WERI-Rb-1 (cell line): Measurements from ENCODE around the gene ANKRD13A.

Source experiments
- DNase-seq: peaks from one replicate; pipeline ENCODE4 v3.0.0-alpha.2; 2020
- H3K27ac ChIP-seq: fragments of 250-450 bp; sonication (Bioruptor Pico); 2 replicates; pipeline ENCODE4 v1.5.1; 2020; ENCODE audit warnings: mild to moderate bottlenecking, moderate library complexity
- H3K27me3 ChIP-seq: fragments of 250-450 bp; sonication (Bioruptor Pico); 2 replicates; pipeline ENCODE4 v1.5.1; 2021; ENCODE audit warnings: mild to moderate bottlenecking, low read depth, moderate library complexity; ENCODE audit not compliant: insufficient read depth, severe bottlenecking
- H3K36me3 ChIP-seq: fragments of 250-450 bp; sonication (Bioruptor Pico); 2 replicates; pipeline ENCODE4 v1.5.1; 2020; ENCODE audit warnings: mild to moderate bottlenecking, moderate library complexity
- H3K4me3 ChIP-seq: 2 replicates; pipeline ENCODE4 v1.5.1; 2011; ENCODE audit warnings: low read depth, mild to moderate bottlenecking, control low read depth, low read length
- H3K9me3 ChIP-seq: fragments of 250-450 bp; sonication (Bioruptor Pico); 2 replicates; pipeline ENCODE4 v1.5.1; 2021; ENCODE audit warnings: mild to moderate bottlenecking, moderate library complexity; ENCODE audit not compliant: severe bottlenecking
- CTCF ChIP-seq: IDR thresholded peaks from 2 replicates; pipeline ENCODE4 v1.5.1; 2011; ENCODE audit warnings: low read depth, mild to moderate bottlenecking, control low read depth, inconsistent platforms, low read length

Gene ANKRD13A

GRCh38 chr12:110023059-110023980 is 24.1 kb downstream of the ANKRD13A start:
- peak overlapping the region; percentile 86 for H3K27ac ChIP-seq
- no peaks in the 10 kb centered on the region for H3K27me3 ChIP-seq
- peaks cover 53% of the 10 kb centered on the region for H3K36me3 ChIP-seq
- TF ChIP-seq CTCF: no peak
- no peak overlapping the region for H3K4me3 ChIP-seq
- H3K9me3 ChIP-seq: no peaks in the 10 kb centered on the region
- DNase-seq: peak; percentile 56

GRCh38 chr12:110024051-110024450 is 24.8 kb downstream of the ANKRD13A start:
- TF ChIP-seq CTCF: no peak
- no peaks in the 10 kb centered on the region for H3K27me3 ChIP-seq
- DNase-seq: no peak
- peaks cover 53% of the 10 kb centered on the region for H3K36me3 ChIP-seq
- H3K4me3 ChIP-seq: no peak overlapping the region
- H3K9me3 ChIP-seq: no peaks in the 10 kb centered on the region
- H3K27ac ChIP-seq: peak overlapping the region; percentile 86

- Histone ChIP-seq H3K27ac (no peak overlapping the region), H3K27me3 (no peaks in the 10 kb centered on the region), H3K4me3 (no peak overlapping the region), H3K9me3 (no peaks in the 10 kb centered on the region), H3K36me3 (peaks cover 55% of the 10 kb centered on the region)
- no peak for TF ChIP-seq CTCF
- DNase-seq: no peak
Measured at GRCh38 chr12:110028323-110028722, 29.1 kb downstream of the ANKRD13A start.

GRCh38 chr12:110029290-110029815 is 30.1 kb downstream of the ANKRD13A start:
- Histone ChIP-seq H3K27ac (peak overlapping the region; percentile 33; the same call in 1 of the 2 replicates), H3K4me3 (no peak overlapping the region), H3K36me3 (peaks cover 64% of the 10 kb centered on the region), H3K9me3 (no peaks in the 10 kb centered on the region), H3K27me3 (no peaks in the 10 kb centered on the region)
- TF ChIP-seq CTCF: no peak
- DNase-seq: no peak

- H3K9me3 ChIP-seq: no peaks in the 10 kb centered on the region
- peaks cover 70% of the 10 kb centered on the region for H3K36me3 ChIP-seq
- no peaks in the 10 kb centered on the region for H3K27me3 ChIP-seq
- no peak for DNase-seq
- TF ChIP-seq CTCF: no peak
- no peak overlapping the region for H3K27ac ChIP-seq
- H3K4me3 ChIP-seq: no peak overlapping the region
Measured at GRCh38 chr12:110033888-110034287, 34.7 kb downstream of the ANKRD13A start.
